ENCODE data around the gene KRTAP5-6.

DNA sequence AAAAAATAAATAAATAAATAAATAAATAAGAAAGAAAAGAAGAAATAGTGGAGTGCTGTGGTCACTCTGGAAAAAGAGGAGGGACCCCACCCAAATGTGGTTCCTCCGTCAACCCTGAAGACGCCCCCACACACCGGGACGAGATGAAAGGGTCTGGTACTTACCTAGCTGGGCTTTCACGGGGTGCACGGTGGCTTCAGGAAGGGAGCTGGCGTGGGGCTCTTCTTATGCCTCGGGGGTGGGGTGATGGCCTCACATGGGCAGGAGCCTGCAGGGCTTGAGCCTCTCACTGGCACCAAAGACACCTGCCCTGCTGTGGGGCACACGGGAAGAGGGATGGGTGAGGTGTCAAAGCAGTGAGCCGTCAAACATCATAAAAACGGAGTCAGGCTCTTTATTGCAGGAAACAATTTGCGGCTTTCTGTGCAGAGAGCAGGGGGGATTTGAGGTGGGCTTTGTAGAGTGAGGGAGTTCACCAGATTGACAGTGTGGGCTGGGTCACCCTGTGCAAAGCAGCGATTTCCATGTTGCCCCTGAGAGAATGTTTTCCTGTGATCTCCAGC, 28.0 kb upstream of the KRTAP5-6 start:
- TF ChIP-seq POLR2AphosphoS5 (IDR thresholded peaks at IDR 0.05; ENCODE audit: low read depth, low read length) (no peak), TAF1 (IDR thresholded peaks at IDR 0.05; ENCODE audit: borderline replicate concordance, insufficient read depth, low read length) (no peak), SIN3A (IDR thresholded peaks at IDR 0.05; ENCODE audit: borderline replicate concordance, insufficient read depth, low read length) (no peak), FOXP2 (optimal IDR thresholded peaks at IDR 0.05; ENCODE audit: borderline replicate concordance, extremely low read depth, extremely low read length, insufficient read depth) (no peak)
- TF ChIP-seq, protein P1, sequence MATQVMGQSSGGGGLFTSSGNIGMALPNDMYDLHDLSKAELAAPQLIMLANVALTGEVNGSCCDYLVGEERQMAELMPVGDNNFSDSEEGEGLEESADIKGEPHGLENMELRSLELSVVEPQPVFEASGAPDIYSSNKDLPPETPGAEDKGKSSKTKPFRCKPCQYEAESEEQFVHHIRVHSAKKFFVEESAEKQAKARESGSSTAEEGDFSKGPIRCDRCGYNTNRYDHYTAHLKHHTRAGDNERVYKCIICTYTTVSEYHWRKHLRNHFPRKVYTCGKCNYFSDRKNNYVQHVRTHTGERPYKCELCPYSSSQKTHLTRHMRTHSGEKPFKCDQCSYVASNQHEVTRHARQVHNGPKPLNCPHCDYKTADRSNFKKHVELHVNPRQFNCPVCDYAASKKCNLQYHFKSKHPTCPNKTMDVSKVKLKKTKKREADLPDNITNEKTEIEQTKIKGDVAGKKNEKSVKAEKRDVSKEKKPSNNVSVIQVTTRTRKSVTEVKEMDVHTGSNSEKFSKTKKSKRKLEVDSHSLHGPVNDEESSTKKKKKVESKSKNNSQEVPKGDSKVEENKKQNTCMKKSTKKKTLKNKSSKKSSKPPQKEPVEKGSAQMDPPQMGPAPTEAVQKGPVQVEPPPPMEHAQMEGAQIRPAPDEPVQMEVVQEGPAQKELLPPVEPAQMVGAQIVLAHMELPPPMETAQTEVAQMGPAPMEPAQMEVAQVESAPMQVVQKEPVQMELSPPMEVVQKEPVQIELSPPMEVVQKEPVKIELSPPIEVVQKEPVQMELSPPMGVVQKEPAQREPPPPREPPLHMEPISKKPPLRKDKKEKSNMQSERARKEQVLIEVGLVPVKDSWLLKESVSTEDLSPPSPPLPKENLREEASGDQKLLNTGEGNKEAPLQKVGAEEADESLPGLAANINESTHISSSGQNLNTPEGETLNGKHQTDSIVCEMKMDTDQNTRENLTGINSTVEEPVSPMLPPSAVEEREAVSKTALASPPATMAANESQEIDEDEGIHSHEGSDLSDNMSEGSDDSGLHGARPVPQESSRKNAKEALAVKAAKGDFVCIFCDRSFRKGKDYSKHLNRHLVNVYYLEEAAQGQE (IDR thresholded peaks at IDR 0.05; ENCODE audit: insufficient read depth in 1 of 2, low read depth in 2 of 2, low read length in 2 of 2) = no peak

Measured in PFSK-1 (cell line).